ENCODE results near the gene NUP210.

The NUP210 gene

DNA sequence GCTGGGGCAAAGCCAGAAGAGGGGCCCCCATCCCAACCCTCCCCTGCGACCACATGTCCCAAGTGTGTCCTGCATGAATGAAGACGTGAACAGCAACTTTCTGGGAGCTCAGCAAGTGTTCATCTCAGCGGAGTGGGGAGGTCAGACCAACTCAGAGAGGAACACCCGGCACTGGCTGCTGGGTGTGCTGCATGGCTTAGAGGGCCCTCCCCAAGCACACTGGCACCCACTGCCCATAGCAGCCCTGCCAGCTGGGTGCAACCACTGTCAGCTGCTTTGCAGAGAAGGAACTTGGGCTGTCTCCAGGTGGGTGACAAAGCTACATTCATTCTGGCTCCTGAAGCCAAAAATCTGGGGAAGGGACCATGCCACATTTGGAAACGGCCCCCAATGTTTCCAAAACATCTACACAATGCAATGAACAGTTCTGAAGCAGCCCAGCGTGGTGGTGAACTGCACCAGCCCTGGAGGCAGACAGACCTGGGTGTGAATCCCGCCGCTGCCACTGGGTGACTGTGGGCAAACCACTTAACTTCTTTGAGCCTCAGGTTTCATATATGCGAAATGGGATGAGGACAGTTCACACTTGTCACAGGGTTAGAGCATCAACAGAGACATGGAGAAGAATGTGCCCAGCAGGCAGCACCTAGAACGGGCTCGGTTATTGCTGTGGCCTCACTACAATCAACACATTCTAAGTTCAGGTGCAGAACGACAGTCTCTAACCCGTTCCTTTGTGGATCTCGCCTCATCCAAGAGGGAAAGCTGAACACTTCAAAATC lies 145.4 kb downstream of the NUP210 start:
- DNase-seq (ENCODE audit: low read depth), result no peak

DNA sequence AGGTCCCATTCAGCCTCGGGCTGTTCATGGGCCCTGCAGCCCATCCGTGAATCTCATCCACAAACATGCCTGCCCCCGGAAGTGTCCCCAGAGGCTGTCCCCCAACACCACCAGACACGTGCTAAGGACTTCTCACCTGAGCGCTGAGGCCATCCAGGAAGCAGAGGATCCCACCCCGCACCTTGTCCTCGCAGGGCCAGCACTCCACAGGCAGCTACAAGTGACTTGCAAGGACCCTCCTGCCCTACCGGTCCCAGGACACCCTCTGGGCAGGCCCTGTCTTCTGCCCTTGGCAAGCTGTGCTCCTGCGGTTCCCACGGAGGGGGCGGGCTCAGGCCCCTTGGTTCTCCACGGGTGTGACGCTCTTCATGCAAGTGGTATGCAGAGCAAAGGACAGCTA lies 146.0 kb downstream of the NUP210 start:
- no peak for DNase-seq (ENCODE audit: low read depth)

GRCh38 chr3:13273604-13274105 lies 146.5 kb downstream of the NUP210 start:
- DNase-seq (ENCODE audit: low read depth), result no peak

DNA sequence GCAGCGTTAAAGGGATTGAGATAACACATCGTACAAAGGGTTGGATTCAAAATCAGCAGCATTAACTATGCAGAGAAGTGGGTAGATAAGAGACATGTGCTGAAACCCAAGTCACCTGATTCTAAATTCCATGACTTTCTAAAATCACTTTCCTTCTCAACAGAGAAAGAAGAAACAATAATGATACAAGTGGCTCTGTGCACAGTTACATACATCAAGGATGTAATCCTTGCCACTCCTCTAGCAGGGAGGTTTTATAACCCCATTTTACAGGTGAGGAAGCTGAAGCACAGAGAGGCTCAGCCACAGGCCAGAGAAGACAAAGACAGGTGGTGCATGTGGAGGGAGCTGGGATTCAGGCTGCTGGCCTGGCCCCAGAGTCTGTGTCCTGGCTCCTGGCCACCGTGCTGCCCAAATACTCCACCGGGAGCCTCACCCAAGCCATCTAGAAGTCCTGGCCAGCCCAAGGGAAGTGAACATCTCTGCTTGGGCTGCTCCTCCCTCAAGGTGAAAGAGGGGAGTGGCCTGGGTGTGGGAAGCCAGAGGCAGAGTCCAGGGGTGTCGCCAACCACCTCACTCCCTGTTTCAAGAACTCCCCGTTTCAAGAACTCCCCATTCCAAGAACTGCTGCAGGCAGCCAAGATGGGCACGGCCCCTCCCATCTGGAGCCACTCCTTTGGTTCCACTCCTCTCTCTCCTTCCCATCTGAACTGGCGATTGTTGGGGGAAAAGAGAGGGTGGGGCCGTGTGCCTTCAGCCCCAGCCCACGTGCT lies 147.1 kb downstream of the NUP210 start:
- no peak for DNase-seq (ENCODE audit: low read depth)

GRCh38 chr3:13269711-13270378 lies 150.3 kb downstream of the NUP210 start:
- no peak for DNase-seq (ENCODE audit: low read depth)

GRCh38 chr3:13268961-13269441 lies 151.1 kb downstream of the NUP210 start:
- no peak for DNase-seq (ENCODE audit: low read depth)

- no peak for DNase-seq (ENCODE audit: low read depth)
Observed at GRCh38 chr3:13268120-13268519, 152.0 kb downstream of the NUP210 start.

GRCh38 chr3:13266651-13267362 lies 153.3 kb downstream of the NUP210 start:
- no peak for DNase-seq (ENCODE audit: low read depth)

Measured in GM04504 (cell line).